HCT116 (cell line): ENCODE measurements around the gene ACAP2. TPM values are rescaled to one million over a fixed set of nuclear protein-coding genes. Genes with fewer than 3 reads are reported as not detected.

Experiments
- ATAC-seq: fragments of 200-7000 bp; cut with Tn5 transposase; 2 replicates; pipeline ENCODE4 v1.9.1; 2020; ENCODE audit warnings: mild to moderate bottlenecking, moderate library complexity
- BruUV-seq: library from RNA; stranded (reverse); fragments of 400-500 nt; replicated peaks from 2 replicates; lab custom pipeline; 2021; lab: Mats Ljungman, UMichigan
- CTCF ChIA-PET: fragments of 300-600 bp; sonication (Branson Sonifier 250); formaldehyde crosslinking; loops from one replicate; lab custom pipeline; 2021; ENCODE audit warnings: antibody characterized with exemption; lab: Charles Lee
- POLR2A ChIA-PET: fragments of 300-600, 350-600 bp; sonication (Branson Sonifier 250); formaldehyde crosslinking; loops from one replicate; lab custom pipeline; 2021; ENCODE audit warnings: antibody characterized with exemption; lab: Charles Lee
- RAD21 ChIA-PET, 2 experiments: fragments of 300-600 bp; sonication (Branson Sonifier 250); formaldehyde crosslinking; loops; one replicate each; lab custom pipeline; 2023; ENCODE audit warnings: low total read pairs in 2 of 2; ENCODE audit not compliant: uncharacterized antibody in 2 of 2, unreplicated experiment in 2 of 2, low non-redundant PET in 1 of 2; lab: Charles Lee
- DNase-seq: peaks from one replicate; pipeline ENCODE4 v3.0.0-alpha.2; 2010; ENCODE audit warnings: low read depth, low spot score
- H2AFZ ChIP-seq: fragments of 200-600 bp; shearing (Covaris generic), sonication (generic); 2 replicates; pipeline ENCODE4 v1.6.1; 2017; ENCODE audit warnings: low read depth, mixed run types, mixed read lengths, antibody characterized with exemption, low read length; ENCODE audit not compliant: poor library complexity, severe bottlenecking
- H3K27ac ChIP-seq: 2 replicates; pipeline ENCODE4 v1.5.1; 2012; ENCODE audit warnings: low read depth, low read length
- H3K27me3 ChIP-seq: fragments of 200-600 bp; sonication (generic); 2 replicates; pipeline ENCODE4 v1.6.1; 2016; ENCODE audit warnings: mixed run types, low read length, mixed read lengths; ENCODE audit not compliant: insufficient read depth
- H3K36me3 ChIP-seq, 2 experiments: fragments of 200-500 bp in 1 of 2; fragments of 200-600 bp in 1 of 2; sonication (Bioruptor generic) in 1 of 2; sonication (generic) in 1 of 2; 2 replicates each; pipeline versions ENCODE4 v1.5.1 to v1.6.1; 2014 to 2016; ENCODE audit warnings: low read length in 2 of 2, inconsistent platforms in 1 of 2, mixed read lengths in 1 of 2, mixed run types in 1 of 2; ENCODE audit not compliant: insufficient read depth in 2 of 2, control insufficient read depth in 1 of 2
- H3K4me1 ChIP-seq, 2 experiments: fragments of 200-600 bp in 1 of 2; sonication (generic) in 1 of 2; 2 replicates each; pipeline versions ENCODE4 v1.5.1 to v1.6.1; 2012 to 2017; ENCODE audit warnings: low read length in 2 of 2, inconsistent platforms in 1 of 2, mild to moderate bottlenecking in 1 of 2, mixed read lengths in 1 of 2, mixed run types in 1 of 2, moderate library complexity in 1 of 2; ENCODE audit not compliant: insufficient read depth in 2 of 2, control insufficient read depth in 1 of 2
- H3K4me2 ChIP-seq: fragments of 200-600 bp; sonication (generic); 2 replicates; pipeline ENCODE4 v1.6.1; 2017; ENCODE audit warnings: mixed run types, low read length, mixed read lengths
- H3K4me3 ChIP-seq, 2 experiments: fragments of 200-600 bp in 1 of 2; sonication (generic) in 1 of 2; replicated peaks in 1 of 2; 2 replicates each; pipeline ENCODE4 v1.5.1; 2011 to 2016; ENCODE audit warnings: low read length in 2 of 2, control low read depth in 1 of 2, low read depth in 1 of 2, mild to moderate bottlenecking in 1 of 2, mixed read lengths in 1 of 2, mixed run types in 1 of 2
- H3K79me2 ChIP-seq: fragments of 200-600 bp; sonication (generic); 2 replicates; pipeline ENCODE4 v1.6.1; 2017; ENCODE audit warnings: mild to moderate bottlenecking, mixed run types, low read length, moderate library complexity, mixed read lengths; ENCODE audit not compliant: insufficient read depth
- H3K9ac ChIP-seq: fragments of 200-600 bp; sonication (generic); 2 replicates; pipeline ENCODE4 v1.6.1; 2016; ENCODE audit warnings: low read length, mixed read lengths
- H3K9me2 ChIP-seq: fragments of 200-600 bp; sonication (generic), shearing (Covaris generic); 2 replicates; pipeline ENCODE4 v1.6.1; 2017; ENCODE audit warnings: mixed run types, mild to moderate bottlenecking, moderate library complexity; ENCODE audit not compliant: insufficient read depth
- H3K9me3 ChIP-seq, 2 experiments: fragments of 200-500 bp in 1 of 2; fragments of 200-600 bp in 1 of 2; sonication (Bioruptor generic) in 1 of 2; sonication (generic) in 1 of 2; 2 replicates each; pipeline ENCODE4 v1.6.1; 2014 to 2017; ENCODE audit warnings: low read length in 2 of 2, mixed read lengths in 2 of 2, inconsistent platforms in 1 of 2, low read depth in 1 of 2, mild to moderate bottlenecking in 1 of 2, mixed run types in 1 of 2, moderate library complexity in 1 of 2; ENCODE audit not compliant: control insufficient read depth in 1 of 2, insufficient read depth in 1 of 2
- H4K20me1 ChIP-seq: fragments of 200-600 bp; sonication (generic), shearing (Covaris generic); 2 replicates; pipeline ENCODE4 v1.6.1; 2017; ENCODE audit warnings: mixed run types, mild to moderate bottlenecking, moderate library complexity; ENCODE audit not compliant: insufficient read depth
- ATF3 ChIP-seq: IDR thresholded peaks from 2 replicates; pipeline ENCODE4 v1.6.1; 2012
- CEBPB ChIP-seq: IDR thresholded peaks from 2 replicates; pipeline ENCODE4 v1.6.1; 2012; ENCODE audit warnings: low read depth
- EGR1 ChIP-seq: IDR thresholded peaks from 2 replicates; pipeline ENCODE4 v1.6.1; 2012; ENCODE audit warnings: low read depth
- ELF1 ChIP-seq: IDR thresholded peaks from 2 replicates; pipeline ENCODE4 v1.6.1; 2012; ENCODE audit warnings: low read depth, borderline replicate concordance
- EZH2phosphoT487 ChIP-seq: fragments of 200-600 bp; IDR thresholded peaks from 2 replicates; pipeline ENCODE4 v1.6.1; 2018; ENCODE audit warnings: antibody characterized with exemption, borderline replicate concordance
- JUND ChIP-seq: IDR thresholded peaks from 2 replicates; pipeline ENCODE4 v1.6.1; 2012
- MAX ChIP-seq: IDR thresholded peaks from 2 replicates; pipeline ENCODE4 v1.6.1; 2012
- POLR2A ChIP-seq: IDR thresholded peaks from 2 replicates; pipeline ENCODE4 v1.7.0; 2011; ENCODE audit warnings: borderline replicate concordance; ENCODE audit not compliant: insufficient read depth, insufficient read length; ENCODE audit errors: extremely low read depth
- RAD21 ChIP-seq: IDR thresholded peaks from 2 replicates; pipeline ENCODE4 v1.6.1; 2012; ENCODE audit warnings: low read depth, mild to moderate bottlenecking
- REST ChIP-seq: IDR thresholded peaks from 2 replicates; pipeline ENCODE4 v1.6.1; 2012; ENCODE audit warnings: low read depth
- SIN3A ChIP-seq: IDR thresholded peaks from 2 replicates; pipeline ENCODE4 v1.6.1; 2012; ENCODE audit warnings: low read depth
- SRF ChIP-seq: IDR thresholded peaks from 2 replicates; pipeline ENCODE4 v1.6.1; 2012; ENCODE audit warnings: low read depth
- ZFX ChIP-seq: fragments of 450-650 bp; IDR thresholded peaks from 2 replicates; pipeline ENCODE4 v1.6.1; 2017
- ZNF274 ChIP-seq: fragments of 200-500 bp; sonication (Bioruptor generic); IDR thresholded peaks from 2 replicates; pipeline ENCODE4 v1.6.1; 2014; ENCODE audit warnings: mild to moderate bottlenecking, low read depth, low read length, inconsistent platforms
- intact Hi-C: fragments of 100-400 bp; cut with micrococcal nuclease; formaldehyde crosslinking; loops from 2 replicates; pipeline ENCODE4 v1.10.0; 2022
- total RNA-seq: library from RNA; stranded (reverse); gene quantifications from one replicate; pipeline ENCODE4 v1.2.1, GENCODE V29; 2021; ENCODE audit not compliant: unreplicated experiment

ACAP2 gene
- total RNA-seq, 1 experiment from 2014 or later: 43.0 TPM

- Histone ChIP-seq H3K4me1 (peaks cover 0 to 6% of the 10 kb centered on the region in 2 experiments; a peak in 1 of 4 replicates), H3K9me3 (no peaks in the 10 kb centered on the region), H3K79me2 (no peaks in the 10 kb centered on the region), H3K9ac (no peak overlapping the region), H3K36me3 (no peaks in the 10 kb centered on the region), H4K20me1 (no peaks in the 10 kb centered on the region), H3K4me2 (no peak overlapping the region), H3K9me2 (no peaks in the 10 kb centered on the region), H3K4me3 (no peak overlapping the region), H3K27ac (no peak overlapping the region), H2AFZ (no peak overlapping the region), H3K27me3 (no peaks in the 10 kb centered on the region)
- no peak for DNase-seq
- CTCF ChIA-PET: interaction anchor here (0.9 kb wide), 1 partner anchor 32 kb away, joined by 3 read pairs; the partner anchor contains the start of gene XXYLT1
- intact Hi-C loops: no loop called here
- ATAC-seq: no peak
- RAD21 ChIA-PET: no interaction called here
- BruUV-seq: no TSS peak
- POLR2A ChIA-PET: no interaction called here
- no peak for TF ChIP-seq ZNF274
- TF ChIP-seq SIN3A: no peak
- no peak for TF ChIP-seq CEBPB
- TF ChIP-seq ZFX: no peak
Observed at GRCh38 chr3:195239121-195239520, 203.7 kb downstream of the ACAP2 start.

GRCh38 chr3:195238586-195239118, 204.2 kb downstream of the ACAP2 start:
- H3K36me3 ChIP-seq: no peaks in the 10 kb centered on the region
- H3K4me2 ChIP-seq: no peak overlapping the region
- H3K4me1 ChIP-seq: peaks cover 0 to 6% of the 10 kb centered on the region in 2 experiments; a peak in 1 of 4 replicates
- no peak for ATAC-seq
- no peaks in the 10 kb centered on the region for H3K9me2 ChIP-seq
- no peaks in the 10 kb centered on the region for H4K20me1 ChIP-seq
- no peak for DNase-seq
- H2AFZ ChIP-seq: no peak overlapping the region
- no peak overlapping the region for H3K4me3 ChIP-seq
- BruUV-seq: no TSS peak
- no peak for TF ChIP-seq JUND
- no peak for TF ChIP-seq SIN3A
- no peak for TF ChIP-seq REST
- no peak for TF ChIP-seq POLR2A
- TF ChIP-seq ATF3: no peak
- no peak for TF ChIP-seq CEBPB
- no peak for TF ChIP-seq EZH2phosphoT487
- no peak for TF ChIP-seq EGR1
- TF ChIP-seq ELF1: no peak
- no peak for TF ChIP-seq ZFX
- TF ChIP-seq SRF: no peak
- no peak for TF ChIP-seq RAD21
- no peak for TF ChIP-seq MAX
- no peak for TF ChIP-seq ZNF274
- H3K9me3 ChIP-seq: no peaks in the 10 kb centered on the region
- H3K27ac ChIP-seq: no peak overlapping the region
- RAD21 ChIA-PET: no interaction called here
- CTCF ChIA-PET: interaction anchor here (0.9 kb wide), 1 partner anchor 33 kb away, joined by 3 read pairs; the partner anchor contains the start of gene XXYLT1
- H3K79me2 ChIP-seq: no peaks in the 10 kb centered on the region
- H3K9ac ChIP-seq: no peak overlapping the region
- POLR2A ChIA-PET: no interaction called here
- intact Hi-C loops: no loop called here
- no peaks in the 10 kb centered on the region for H3K27me3 ChIP-seq
